Mononuclear cell (primary cell): ENCODE data around the gene USP7. TPM values are rescaled to one million over a fixed set of nuclear protein-coding genes. Genes with fewer than 3 reads are reported as not detected.
"Not testable (repeated sequence)": the region's sequence is repeated elsewhere in the genome, so short reads cannot be mapped to it uniquely, and the experiment has no call there.

Source experiments
- H3K27me3 ChIP-seq: 2 replicates; pipeline ENCODE4 v1.6.0; 2011; ENCODE audit warnings: low read length, control low read depth; ENCODE audit not compliant: insufficient read depth
- H3K4me1 ChIP-seq: 2 replicates; pipeline ENCODE4 v1.5.1; 2011; ENCODE audit warnings: mild to moderate bottlenecking, low read length, control low read depth; ENCODE audit not compliant: insufficient read depth
- H3K4me3 ChIP-seq: 2 replicates; pipeline ENCODE4 v1.5.1; 2011; ENCODE audit warnings: mild to moderate bottlenecking, low read length, moderate library complexity
- H3K9me3 ChIP-seq: 2 replicates; pipeline ENCODE4 v1.5.1; 2011; ENCODE audit warnings: low read depth, mild to moderate bottlenecking, control low read depth, low read length
- total RNA-seq: library from RNA; depleted of rRNA; stranded (reverse); fragments of >200 nt; gene quantifications from one replicate; pipeline ENCODE4 v1.2.3, GENCODE V29; 2012

USP7 gene
- total RNA-seq, 1 donor = 209 TPM

GRCh38 chr16:8882041-8882617 lies 81.6 kb downstream of the USP7 start, which contains the start of gene LITAFD:
TSS of gene LITAFD (plus strand) at chr16:8882351. CDS start at chr16:8884356, 2,005 bp downstream.
- H3K9me3 ChIP-seq = no peaks in the 10 kb centered on the region
- H3K27me3 ChIP-seq = no peaks in the 10 kb centered on the region
- H3K4me3 ChIP-seq = no peak within 1 kb of the TSS
- peaks cover 5% of the 10 kb centered on the region for H3K4me1 ChIP-seq

GRCh38 chr16:8880839-8881510 lies 82.7 kb downstream of the USP7 start:
- H3K4me1 ChIP-seq = peaks cover 5% of the 10 kb centered on the region
- H3K9me3 ChIP-seq = no peaks in the 10 kb centered on the region
- no peak overlapping the region for H3K4me3 ChIP-seq
- H3K27me3 ChIP-seq = no peaks in the 10 kb centered on the region

GRCh38 chr16:8878523-8878911 lies 85.2 kb downstream of the USP7 start:
- Histone ChIP-seq H3K4me1 (peaks cover 5% of the 10 kb centered on the region), H3K4me3 (no peak overlapping the region), H3K9me3 (no peaks in the 10 kb centered on the region), H3K27me3 (no peaks in the 10 kb centered on the region)

- no peaks in the 10 kb centered on the region for H3K9me3 ChIP-seq
- H3K4me3 ChIP-seq = no peak overlapping the region
- H3K4me1 ChIP-seq = peaks cover 5% of the 10 kb centered on the region
- no peaks in the 10 kb centered on the region for H3K27me3 ChIP-seq
Measured at GRCh38 chr16:8877894-8878522, 85.7 kb downstream of the USP7 start.

- H3K4me3 ChIP-seq, H3K9me3 ChIP-seq, H3K27me3 ChIP-seq: not testable (repeated sequence)
- H3K4me1 ChIP-seq = peaks cover 16% of the 10 kb centered on the region
Measured at GRCh38 chr16:8875317-8875716, 88.4 kb downstream of the USP7 start.

GRCh38 chr16:8874388-8874787 lies 89.3 kb downstream of the USP7 start:
- Histone ChIP-seq H3K27me3 (no peaks in the 10 kb centered on the region), H3K9me3 (no peaks in the 10 kb centered on the region), H3K4me1 (peaks cover 19% of the 10 kb centered on the region), H3K4me3 (no peak overlapping the region)

- not testable (repeated sequence) for H3K9me3 ChIP-seq, H3K4me3 ChIP-seq, H3K27me3 ChIP-seq
- H3K4me1 ChIP-seq = peaks cover 22% of the 10 kb centered on the region
Measured at GRCh38 chr16:8873866-8874195, 89.9 kb downstream of the USP7 start.

- no peak overlapping the region for H3K4me3 ChIP-seq
- no peaks in the 10 kb centered on the region for H3K27me3 ChIP-seq
- H3K4me1 ChIP-seq = peaks cover 22% of the 10 kb centered on the region
- no peaks in the 10 kb centered on the region for H3K9me3 ChIP-seq
Measured at GRCh38 chr16:8872967-8873865, 90.5 kb downstream of the USP7 start.

GRCh38 chr16:8872071-8872470 lies 91.6 kb downstream of the USP7 start:
- H3K4me3 ChIP-seq = no peak overlapping the region
- H3K4me1 ChIP-seq = peaks cover 33% of the 10 kb centered on the region
- H3K9me3 ChIP-seq = no peaks in the 10 kb centered on the region
- H3K27me3 ChIP-seq = no peaks in the 10 kb centered on the region

GRCh38 chr16:8869988-8870241 lies 93.8 kb downstream of the USP7 start:
- not testable (repeated sequence) for H3K4me3 ChIP-seq
- peaks cover 50% of the 10 kb centered on the region for H3K4me1 ChIP-seq

GRCh38 chr16:8869212-8869987 lies 94.3 kb downstream of the USP7 start:
- no peaks in the 10 kb centered on the region for H3K9me3 ChIP-seq
- H3K27me3 ChIP-seq = no peaks in the 10 kb centered on the region
- peaks cover 56% of the 10 kb centered on the region for H3K4me1 ChIP-seq
- peak overlapping the region; percentile 40 for H3K4me3 ChIP-seq

More at GRCh38 chr16:8869988-8870241, 93.8 kb downstream of the USP7 start:
- H3K9me3 ChIP-seq, H3K27me3 ChIP-seq: not testable (repeated sequence)

- Histone ChIP-seq H3K4me3 (peak within 1 kb of the TSS; percentile 64), H3K4me1 (peaks cover 56% of the 10 kb centered on the region), H3K9me3 (no peaks in the 10 kb centered on the region), H3K27me3 (no peaks in the 10 kb centered on the region)
Measured at GRCh38 chr16:8868416-8869211, 95.1 kb downstream of the USP7 start, which contains the start of gene CARHSP1. TSS of gene CARHSP1 (minus strand) at chr16:8869006. CDS start at chr16:8859328, 9,678 bp downstream.

GRCh38 chr16:8867932-8868415 lies 95.7 kb downstream of the USP7 start:
- Histone ChIP-seq H3K27me3 (no peaks in the 10 kb centered on the region), H3K9me3 (no peaks in the 10 kb centered on the region), H3K4me3 (peak overlapping the region; percentile 64), H3K4me1 (peaks cover 56% of the 10 kb centered on the region)
